ENCODE results near the gene THYN1. TPM values are rescaled to one million over a fixed set of nuclear protein-coding genes. Genes with fewer than 3 reads are reported as not detected.

THYN1 gene
- total RNA-seq, 2 experiments from 2014 or later: 25.7 to 26.0 TPM

DNA sequence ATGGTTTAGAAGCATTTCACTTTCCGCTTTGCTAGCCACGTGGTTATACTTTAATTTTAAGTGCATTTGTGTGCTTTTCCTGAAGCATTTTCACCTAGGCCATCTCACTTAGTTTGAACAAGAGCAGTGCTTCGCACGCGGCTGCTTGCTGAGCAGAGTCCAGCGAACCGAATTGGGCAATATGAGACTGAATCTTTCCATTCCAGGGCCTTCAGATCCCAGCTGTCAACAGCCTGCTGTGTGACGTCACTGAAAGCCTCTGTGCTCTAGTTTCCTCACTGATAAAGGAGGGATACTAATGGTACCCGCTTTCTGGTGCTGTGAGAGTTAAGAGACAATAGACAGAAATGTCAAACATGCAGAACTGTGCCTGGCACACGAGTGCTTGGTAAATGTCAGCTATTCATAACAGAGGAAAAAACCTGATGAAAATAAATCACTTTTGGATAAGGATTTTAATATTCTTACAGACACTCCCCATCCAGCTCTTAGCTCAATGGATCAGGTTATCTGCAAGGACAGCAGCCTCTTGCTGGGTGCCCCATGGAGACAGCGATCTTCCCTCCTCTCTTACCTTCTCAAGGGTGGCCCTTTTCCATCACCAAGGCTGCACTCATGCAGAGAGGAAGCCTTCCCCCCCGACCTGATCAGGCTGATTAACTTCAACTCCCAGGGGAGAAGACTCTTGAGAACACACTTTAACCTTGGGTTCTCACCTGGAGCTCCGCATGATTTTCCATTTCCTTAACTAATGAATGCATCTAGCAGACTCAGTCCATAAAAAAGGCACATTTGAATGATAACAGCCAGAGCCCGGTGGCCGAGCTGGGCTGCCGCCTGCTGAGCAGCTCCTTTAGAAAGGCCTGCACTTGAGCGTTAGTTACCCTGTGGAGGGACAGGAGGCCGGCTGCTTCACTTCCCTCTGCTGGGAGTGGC is 19.5 kb upstream of the THYN1 start:
- Mint-ChIP-seq H3K27me3 (peaks cover 3% of the 10 kb centered on the region), H3K4me3 (peak overlapping the region; percentile 16), H3K9me3 (no peaks in the 10 kb centered on the region), H3K27ac (no peak overlapping the region), H3K36me3 (ENCODE audit: low read depth) (peaks cover 12% of the 10 kb centered on the region), H3K4me1 (ENCODE audit: low read depth) (peaks cover 64% of the 10 kb centered on the region)
- no peak for DNase-seq
- Histone ChIP-seq H3K4me3 (ENCODE audit: low read length) (no peak overlapping the region), H3K27me3 (ENCODE audit: control insufficient read depth in 1 of 2, insufficient read depth in 2 of 2, low read length in 2 of 2) (peaks cover 3 to 4% of the 10 kb centered on the region in 2 experiments), H3K4me1 (ENCODE audit: insufficient read depth, low read length) (peaks cover 45% of the 10 kb centered on the region), H3K27ac (ENCODE audit: low read depth in 1 of 2, low read length in 2 of 2) (no peak overlapping the region), H3K36me3 (ENCODE audit: insufficient read depth, low read length) (no peaks in the 10 kb centered on the region), H3K9me3 (ENCODE audit: control insufficient read depth in 1 of 2, insufficient read depth in 1 of 2, low read length in 2 of 2) (peaks cover 0 to 9% of the 10 kb centered on the region in 2 experiments)
- no peak for ATAC-seq (ENCODE audit: poor library complexity)
- ChIA-PET POLR2A (interaction anchor here (3.7 to 7.2 kb wide), 2 partner anchors 20 to 48 kb away, joined by 44 to 54 read pairs; partner anchors contain the start of genes ACAD8, NCAPD3, THYN1 and VPS26B), CTCF (interaction anchor here (2.1 to 3.4 kb wide), 2 partner anchors 11 to 49 kb away, joined by 6 to 23 read pairs; partner anchors contain the start of gene NCAPD3)
- intact Hi-C loops (cut with DNase I, micrococcal nuclease): no loop called here
- TF ChIP-seq CTCF (IDR thresholded peaks at IDR 0.05): no peak

GRCh38 chr11:134271978-134272377 is 18.8 kb upstream of the THYN1 start:
- CTCF ChIA-PET: no interaction called here
- POLR2A ChIA-PET: interaction anchor here (7.2 kb wide), 1 partner anchor 47 kb away, joined by 54 read pairs; the partner anchor contains the start of genes NCAPD3 and VPS26B
- Histone ChIP-seq H3K9me3 (ENCODE audit: control insufficient read depth in 1 of 2, insufficient read depth in 1 of 2, low read length in 2 of 2) (peaks cover 0 to 3% of the 10 kb centered on the region in 2 experiments), H3K27me3 (ENCODE audit: control insufficient read depth in 1 of 2, insufficient read depth in 2 of 2, low read length in 2 of 2) (no peaks in the 10 kb centered on the region), H3K4me3 (ENCODE audit: low read length) (no peak overlapping the region), H3K27ac (ENCODE audit: low read depth in 1 of 2, low read length in 2 of 2) (no peak overlapping the region), H3K4me1 (ENCODE audit: insufficient read depth, low read length) (peaks cover 42% of the 10 kb centered on the region), H3K36me3 (ENCODE audit: insufficient read depth, low read length) (no peaks in the 10 kb centered on the region)
- DNase-seq: no peak
- intact Hi-C loops (cut with DNase I, micrococcal nuclease): no loop called here
- H3K9me3 Mint-ChIP-seq: no peaks in the 10 kb centered on the region
- no peak overlapping the region for H3K27ac Mint-ChIP-seq
- H3K27me3 Mint-ChIP-seq: no peaks in the 10 kb centered on the region
- H3K4me3 Mint-ChIP-seq: no peak overlapping the region
- peaks cover 12% of the 10 kb centered on the region for H3K36me3 Mint-ChIP-seq (ENCODE audit: low read depth)
- H3K4me1 Mint-ChIP-seq (ENCODE audit: low read depth): peaks cover 60% of the 10 kb centered on the region
- no peak for ATAC-seq (ENCODE audit: poor library complexity)
- TF ChIP-seq CTCF (IDR thresholded peaks at IDR 0.05): no peak

- CTCF ChIA-PET: interaction anchor here (0.9 to 1.2 kb wide), 4 partner anchors 8 to 63 kb away, joined by 3 to 6 read pairs (median 3); no protein-coding TSS in a partner anchor
- H3K4me1 ChIP-seq (ENCODE audit: insufficient read depth, low read length): peaks cover 39% of the 10 kb centered on the region
- no peaks in the 10 kb centered on the region for H3K9me3 ChIP-seq (ENCODE audit: control insufficient read depth in 1 of 2, insufficient read depth in 1 of 2, low read length in 2 of 2)
- DNase-seq: peak in 5 of 14 experiments; percentile 11 to 71 (median 63)
- H3K36me3 ChIP-seq (ENCODE audit: insufficient read depth, low read length): no peaks in the 10 kb centered on the region
- Mint-ChIP-seq H3K4me3 (peak overlapping the region; percentile 57), H3K36me3 (ENCODE audit: low read depth) (peaks cover 2% of the 10 kb centered on the region), H3K9me3 (no peaks in the 10 kb centered on the region), H3K27me3 (no peaks in the 10 kb centered on the region), H3K4me1 (ENCODE audit: low read depth) (peaks cover 59% of the 10 kb centered on the region), H3K27ac (peak overlapping the region; percentile 42)
- no peak overlapping the region for H3K27ac ChIP-seq (ENCODE audit: low read depth in 1 of 2, low read length in 2 of 2)
- intact Hi-C loops (cut with DNase I, micrococcal nuclease): no loop called here
- ATAC-seq (ENCODE audit: poor library complexity): peak; percentile 80
- POLR2A ChIA-PET: no interaction called here
- H3K4me3 ChIP-seq (ENCODE audit: low read length): no peak overlapping the region
- no peaks in the 10 kb centered on the region for H3K27me3 ChIP-seq (ENCODE audit: control insufficient read depth in 1 of 2, insufficient read depth in 2 of 2, low read length in 2 of 2)
- peak; percentile 25 for TF ChIP-seq CTCF (IDR thresholded peaks at IDR 0.05)
Measured at GRCh38 chr11:134270250-134270714, 17.1 kb upstream of the THYN1 start.

All from CD4-positive, alpha-beta T cell (primary cell).